ENCODE measurements around the gene FLT3LG.

FLT3LG gene

GRCh38 chr19:49473868-49474541, at the start of gene FLT3LG:
FLT3LG (plus strand) TSS chr19:49474215; CDS start chr19:49474640, 425 bp downstream.
- DNase-seq = peak; percentile 92 to 98 (median 94)

- DNase-seq = no peak
Measured at GRCh38 chr19:49425178-49425577, 48.8 kb upstream of the FLT3LG start, which contains the start of gene GFY. GFY (plus strand) TSS chr19:49425388; CDS start chr19:49426431, 1,043 bp downstream.

GRCh38 chr19:49425922-49426592, 48.0 kb upstream of the FLT3LG start:
- peak in 2 of 6 experiments; percentile 13 to 19 for DNase-seq

GRCh38 chr19:49427339-49427738, 46.7 kb upstream of the FLT3LG start:
- DNase-seq = no peak

- peak in 3 of 6 experiments; percentile 26 to 31 (median 28) for DNase-seq
Measured at GRCh38 chr19:49427855-49428546, 46.0 kb upstream of the FLT3LG start.

- no peak for DNase-seq
Measured at GRCh38 chr19:49428547-49429451, 45.2 kb upstream of the FLT3LG start.

GRCh38 chr19:49430172-49430677, 43.8 kb upstream of the FLT3LG start:
- no peak for DNase-seq

- DNase-seq = peak in 1 of 6 experiments; percentile 11
Measured at GRCh38 chr19:49430678-49431329, 43.2 kb upstream of the FLT3LG start.

GRCh38 chr19:49431330-49431749, 42.7 kb upstream of the FLT3LG start:
- DNase-seq = peak in 2 of 6 experiments; percentile 8 to 39

- DNase-seq = peak in 1 of 6 experiments; percentile 34
Measured at GRCh38 chr19:49432141-49433073, 41.6 kb upstream of the FLT3LG start.

GRCh38 chr19:49433240-49433901, 40.6 kb upstream of the FLT3LG start:
- DNase-seq = peak in 1 of 6 experiments; percentile 17

GRCh38 chr19:49434907-49435583, 39.0 kb upstream of the FLT3LG start:
- no peak for DNase-seq

GRCh38 chr19:49435670-49436069, 38.3 kb upstream of the FLT3LG start:
- no peak for DNase-seq

GRCh38 chr19:49436381-49437017, 37.5 kb upstream of the FLT3LG start:
- peak in 5 of 6 experiments; percentile 10 to 51 (median 21) for DNase-seq

GRCh38 chr19:49437231-49437630, 36.8 kb upstream of the FLT3LG start:
- DNase-seq = no peak

- DNase-seq = no peak
Measured at GRCh38 chr19:49438261-49438660, 35.8 kb upstream of the FLT3LG start.

GRCh38 chr19:49439836-49440235, 34.2 kb upstream of the FLT3LG start:
- DNase-seq = no peak

GRCh38 chr19:49440439-49441209, 33.4 kb upstream of the FLT3LG start:
- no peak for DNase-seq

Data from stimulated activated naive CD4-positive, alpha-beta T cell (primary cell).